PFSK-1 (cell line): ENCODE measurements around the gene ARHGAP8.

Experiments
- FOXP2 ChIP-seq: optimal IDR thresholded peaks from 2 replicates; pipeline ENCODE3; 2011; ENCODE audit warnings: borderline replicate concordance, control low read depth, inconsistent platforms; ENCODE audit not compliant: insufficient read depth; ENCODE audit errors: extremely low read length, extremely low read depth
- POLR2AphosphoS5 ChIP-seq: IDR thresholded peaks from 2 replicates; pipeline ENCODE4 v1.6.1; 2012; ENCODE audit warnings: low read depth, mild to moderate bottlenecking, control low read depth, low read length, moderate library complexity
- SIN3A ChIP-seq: IDR thresholded peaks from 2 replicates; pipeline ENCODE4 v1.6.1; 2012; ENCODE audit warnings: mild to moderate bottlenecking, low read length, moderate library complexity, borderline replicate concordance; ENCODE audit not compliant: insufficient read depth
- TAF1 ChIP-seq: IDR thresholded peaks from 2 replicates; pipeline ENCODE4 v1.6.1; 2012; ENCODE audit warnings: low read length, control low read depth, borderline replicate concordance; ENCODE audit not compliant: insufficient read depth
- TF ChIP-seq, protein P1 (sequence below), 2 experiments: IDR thresholded peaks; 2 replicates each; pipeline versions ENCODE4 v1.6.1 to v1.8.0; 2011 to 2012; ENCODE audit warnings: low read depth in 2 of 2, low read length in 2 of 2, control low read depth in 1 of 2, inconsistent platforms in 1 of 2, mild to moderate bottlenecking in 1 of 2, moderate library complexity in 1 of 2; ENCODE audit not compliant: insufficient read depth in 1 of 2

ARHGAP8 gene

DNA sequence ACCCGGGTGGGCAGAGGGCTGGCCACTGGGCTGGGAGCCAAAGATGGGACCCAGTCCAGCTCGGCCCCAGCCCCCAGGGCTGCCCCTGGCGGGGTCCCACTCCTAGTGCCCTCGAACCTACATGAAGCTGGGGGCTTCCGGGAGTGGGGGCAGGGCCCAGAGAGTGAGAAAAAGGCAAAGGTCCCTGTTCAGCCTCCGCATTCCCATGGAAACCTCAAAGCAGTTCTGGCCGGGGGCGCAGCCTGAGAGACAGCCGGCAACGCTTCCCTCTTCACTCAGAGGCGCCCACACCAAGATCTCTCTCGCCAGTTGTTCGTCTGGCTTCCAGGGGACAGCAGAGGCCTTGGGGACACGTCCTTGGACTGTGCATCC is 22.4 kb upstream of the ARHGAP8 start:
- TF ChIP-seq FOXP2 = no peak
- no peak for TF ChIP-seq TAF1
- TF ChIP-seq, protein P1, sequence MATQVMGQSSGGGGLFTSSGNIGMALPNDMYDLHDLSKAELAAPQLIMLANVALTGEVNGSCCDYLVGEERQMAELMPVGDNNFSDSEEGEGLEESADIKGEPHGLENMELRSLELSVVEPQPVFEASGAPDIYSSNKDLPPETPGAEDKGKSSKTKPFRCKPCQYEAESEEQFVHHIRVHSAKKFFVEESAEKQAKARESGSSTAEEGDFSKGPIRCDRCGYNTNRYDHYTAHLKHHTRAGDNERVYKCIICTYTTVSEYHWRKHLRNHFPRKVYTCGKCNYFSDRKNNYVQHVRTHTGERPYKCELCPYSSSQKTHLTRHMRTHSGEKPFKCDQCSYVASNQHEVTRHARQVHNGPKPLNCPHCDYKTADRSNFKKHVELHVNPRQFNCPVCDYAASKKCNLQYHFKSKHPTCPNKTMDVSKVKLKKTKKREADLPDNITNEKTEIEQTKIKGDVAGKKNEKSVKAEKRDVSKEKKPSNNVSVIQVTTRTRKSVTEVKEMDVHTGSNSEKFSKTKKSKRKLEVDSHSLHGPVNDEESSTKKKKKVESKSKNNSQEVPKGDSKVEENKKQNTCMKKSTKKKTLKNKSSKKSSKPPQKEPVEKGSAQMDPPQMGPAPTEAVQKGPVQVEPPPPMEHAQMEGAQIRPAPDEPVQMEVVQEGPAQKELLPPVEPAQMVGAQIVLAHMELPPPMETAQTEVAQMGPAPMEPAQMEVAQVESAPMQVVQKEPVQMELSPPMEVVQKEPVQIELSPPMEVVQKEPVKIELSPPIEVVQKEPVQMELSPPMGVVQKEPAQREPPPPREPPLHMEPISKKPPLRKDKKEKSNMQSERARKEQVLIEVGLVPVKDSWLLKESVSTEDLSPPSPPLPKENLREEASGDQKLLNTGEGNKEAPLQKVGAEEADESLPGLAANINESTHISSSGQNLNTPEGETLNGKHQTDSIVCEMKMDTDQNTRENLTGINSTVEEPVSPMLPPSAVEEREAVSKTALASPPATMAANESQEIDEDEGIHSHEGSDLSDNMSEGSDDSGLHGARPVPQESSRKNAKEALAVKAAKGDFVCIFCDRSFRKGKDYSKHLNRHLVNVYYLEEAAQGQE (IDR thresholded peaks at IDR 0.05; ENCODE audit: insufficient read depth in 1 of 2, low read depth in 2 of 2, low read length in 2 of 2) = no peak
- no peak for TF ChIP-seq POLR2AphosphoS5
- TF ChIP-seq SIN3A = no peak

GRCh38 chr22:44730490-44731356 is 21.7 kb upstream of the ARHGAP8 start:
- TF ChIP-seq SIN3A (no peak), POLR2AphosphoS5 (no peak), TAF1 (no peak), FOXP2 (no peak)
- TF ChIP-seq, protein P1 (IDR thresholded peaks at IDR 0.05; ENCODE audit: insufficient read depth in 1 of 2, low read depth in 2 of 2, low read length in 2 of 2) = no peak

- TF ChIP-seq TAF1 (no peak), FOXP2 (no peak), SIN3A (no peak), POLR2AphosphoS5 (no peak)
- TF ChIP-seq, protein P1 (IDR thresholded peaks at IDR 0.05; ENCODE audit: insufficient read depth in 1 of 2, low read depth in 2 of 2, low read length in 2 of 2) = no peak
Measured at GRCh38 chr22:44731357-44731970, 20.9 kb upstream of the ARHGAP8 start.

GRCh38 chr22:44732017-44732561 is 20.3 kb upstream of the ARHGAP8 start:
- TF ChIP-seq POLR2AphosphoS5 = no peak
- TF ChIP-seq TAF1 = no peak
- TF ChIP-seq SIN3A = no peak
- TF ChIP-seq, protein P1 (IDR thresholded peaks at IDR 0.05; ENCODE audit: insufficient read depth in 1 of 2, low read depth in 2 of 2, low read length in 2 of 2) = no peak
- TF ChIP-seq FOXP2 = no peak
